Measurements from ENCODE around the gene PSMD6. TPM values are rescaled to one million over a fixed set of nuclear protein-coding genes. Genes with fewer than 3 reads are reported as not detected.
A peak's percentile ranks its signal among the peaks of the same experiment; 100 is the strongest.

PSMD6 gene
- total RNA-seq, 1 donor from 2014 or later, result 88.7 TPM

DNA sequence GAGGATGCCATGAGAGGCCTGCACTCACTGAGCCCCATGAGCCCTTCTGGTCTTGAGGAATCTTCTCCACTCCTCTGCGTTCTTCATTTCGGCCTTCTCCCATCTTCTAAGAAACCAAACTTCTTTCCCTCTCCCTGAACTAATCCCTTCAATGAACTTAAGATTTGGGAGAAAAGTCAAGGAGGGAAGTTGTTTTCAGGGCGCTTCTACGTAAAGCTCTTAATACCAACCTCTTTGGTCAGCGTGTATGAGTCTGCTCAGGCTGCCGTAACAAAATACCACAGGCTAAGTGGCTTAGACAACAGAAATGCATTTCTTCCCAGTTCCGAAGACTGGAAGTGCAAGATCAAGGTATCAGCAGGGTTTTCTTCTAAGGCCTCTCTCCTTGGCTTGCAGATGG lies 13.8 kb upstream of the PSMD6 start:
- no peaks in the 10 kb centered on the region for H3K27me3 Mint-ChIP-seq (ENCODE audit: low read depth, unreplicated experiment)

GRCh38 chr3:64033069-64033468 lies 9.8 kb upstream of the PSMD6 start:
- H3K4me2 ChIP-seq (ENCODE audit: low read length), result no peak overlapping the region
- H3K4me3 ChIP-seq (ENCODE audit: insufficient read depth, low read depth, low read length), result no peak overlapping the region
- H3K36me3 ChIP-seq (ENCODE audit: insufficient read depth, low read length), result no peaks in the 10 kb centered on the region
- no peak overlapping the region for H3K9ac ChIP-seq (ENCODE audit: low read length)
- no peaks in the 10 kb centered on the region for H3K79me2 ChIP-seq (ENCODE audit: insufficient read depth, low read length)
- no peaks in the 10 kb centered on the region for H3K9me3 ChIP-seq (ENCODE audit: insufficient read depth, low read depth, low read length)
- H3K9me3 Mint-ChIP-seq (ENCODE audit: unreplicated experiment), result peaks cover 3% of the 10 kb centered on the region
- FAIRE-seq (no peak), DNase-seq (ENCODE audit: low read depth) (no peak)
- H3K4me3 Mint-ChIP-seq (ENCODE audit: unreplicated experiment), result no peak overlapping the region
- H3K27ac ChIP-seq (ENCODE audit: low read depth, low read length), result no peak overlapping the region
- H2AFZ ChIP-seq (ENCODE audit: low read depth, low read length), result no peak overlapping the region
- TF ChIP-seq CTCF (IDR thresholded peaks at IDR 0.05; ENCODE audit: insufficient read depth, low read depth, low read length) (no peak), EZH2 (IDR thresholded peaks at IDR 0.05; ENCODE audit: insufficient read depth, low read length) (no peak)
- H3K27me3 ChIP-seq (ENCODE audit: insufficient read depth, low read length), result peaks cover 3% of the 10 kb centered on the region
- peaks cover 12% of the 10 kb centered on the region for H3K4me1 Mint-ChIP-seq (ENCODE audit: low read depth, unreplicated experiment)
- peaks cover 10% of the 10 kb centered on the region for H3K4me1 ChIP-seq (ENCODE audit: insufficient read depth, low read length)
- H3K27ac Mint-ChIP-seq (ENCODE audit: unreplicated experiment), result no peak overlapping the region
- H3K27me3 Mint-ChIP-seq (ENCODE audit: low read depth, unreplicated experiment), result peaks cover 2% of the 10 kb centered on the region
- H4K20me1 ChIP-seq (ENCODE audit: insufficient read depth, low read length), result no peaks in the 10 kb centered on the region
- no peaks in the 10 kb centered on the region for H3K36me3 Mint-ChIP-seq (ENCODE audit: low read depth, unreplicated experiment)

More for the DNA sequence above, 13.8 kb upstream of the PSMD6 start:
- Mint-ChIP-seq H3K4me3 (ENCODE audit: unreplicated experiment) (no peak overlapping the region), H3K9me3 (ENCODE audit: unreplicated experiment) (peaks cover 3% of the 10 kb centered on the region), H3K36me3 (ENCODE audit: low read depth, unreplicated experiment) (no peaks in the 10 kb centered on the region), H3K27ac (ENCODE audit: unreplicated experiment) (no peak overlapping the region), H3K4me1 (ENCODE audit: low read depth, unreplicated experiment) (peaks cover 13% of the 10 kb centered on the region)
- H3K9me3 ChIP-seq (ENCODE audit: insufficient read depth, low read depth, low read length), result no peaks in the 10 kb centered on the region
- no peak overlapping the region for H3K4me2 ChIP-seq (ENCODE audit: low read length)
- no peaks in the 10 kb centered on the region for H3K79me2 ChIP-seq (ENCODE audit: insufficient read depth, low read length)
- no peak overlapping the region for H2AFZ ChIP-seq (ENCODE audit: low read depth, low read length)
- no peak for FAIRE-seq
- H3K27ac ChIP-seq (ENCODE audit: low read depth, low read length), result no peak overlapping the region
- H3K4me3 ChIP-seq (ENCODE audit: insufficient read depth, low read depth, low read length), result no peak overlapping the region
- no peaks in the 10 kb centered on the region for H3K36me3 ChIP-seq (ENCODE audit: insufficient read depth, low read length)
- no peaks in the 10 kb centered on the region for H4K20me1 ChIP-seq (ENCODE audit: insufficient read depth, low read length)
- no peak for TF ChIP-seq CTCF (IDR thresholded peaks at IDR 0.05; ENCODE audit: insufficient read depth, low read depth, low read length)
- no peak for TF ChIP-seq EZH2 (IDR thresholded peaks at IDR 0.05; ENCODE audit: insufficient read depth, low read length)
- no peak overlapping the region for H3K9ac ChIP-seq (ENCODE audit: low read length)
- no peak for DNase-seq (ENCODE audit: low read depth)
- H3K27me3 ChIP-seq (ENCODE audit: insufficient read depth, low read length), result no peaks in the 10 kb centered on the region
- H3K4me1 ChIP-seq (ENCODE audit: insufficient read depth, low read length), result peaks cover 10% of the 10 kb centered on the region

GRCh38 chr3:64031540-64032508 lies 8.5 kb upstream of the PSMD6 start:
- FAIRE-seq (no peak), DNase-seq (ENCODE audit: low read depth) (peak; percentile 31)
- Histone ChIP-seq H3K9me3 (ENCODE audit: insufficient read depth, low read depth, low read length) (no peaks in the 10 kb centered on the region), H3K4me1 (ENCODE audit: insufficient read depth, low read length) (peaks cover 10% of the 10 kb centered on the region), H2AFZ (ENCODE audit: low read depth, low read length) (no peak overlapping the region), H3K79me2 (ENCODE audit: insufficient read depth, low read length) (no peaks in the 10 kb centered on the region), H3K27ac (ENCODE audit: low read depth, low read length) (peak overlapping the region; percentile 14), H4K20me1 (ENCODE audit: insufficient read depth, low read length) (no peaks in the 10 kb centered on the region), H3K36me3 (ENCODE audit: insufficient read depth, low read length) (no peaks in the 10 kb centered on the region), H3K4me2 (ENCODE audit: low read length) (no peak overlapping the region), H3K9ac (ENCODE audit: low read length) (peak overlapping the region; percentile 17), H3K27me3 (ENCODE audit: insufficient read depth, low read length) (peaks cover 3% of the 10 kb centered on the region), H3K4me3 (ENCODE audit: insufficient read depth, low read depth, low read length) (no peak overlapping the region)
- Mint-ChIP-seq H3K4me1 (ENCODE audit: low read depth, unreplicated experiment) (peaks cover 12% of the 10 kb centered on the region), H3K9me3 (ENCODE audit: unreplicated experiment) (peaks cover 3% of the 10 kb centered on the region), H3K4me3 (ENCODE audit: unreplicated experiment) (no peak overlapping the region), H3K27me3 (ENCODE audit: low read depth, unreplicated experiment) (peaks cover 2% of the 10 kb centered on the region), H3K27ac (ENCODE audit: unreplicated experiment) (peak overlapping the region; percentile 89), H3K36me3 (ENCODE audit: low read depth, unreplicated experiment) (no peaks in the 10 kb centered on the region)
- no peak for TF ChIP-seq CTCF (IDR thresholded peaks at IDR 0.05; ENCODE audit: insufficient read depth, low read depth, low read length)

All from astrocyte (in vitro differentiated cells and primary cell).